ENCODE data around the gene XRCC1.

DNA sequence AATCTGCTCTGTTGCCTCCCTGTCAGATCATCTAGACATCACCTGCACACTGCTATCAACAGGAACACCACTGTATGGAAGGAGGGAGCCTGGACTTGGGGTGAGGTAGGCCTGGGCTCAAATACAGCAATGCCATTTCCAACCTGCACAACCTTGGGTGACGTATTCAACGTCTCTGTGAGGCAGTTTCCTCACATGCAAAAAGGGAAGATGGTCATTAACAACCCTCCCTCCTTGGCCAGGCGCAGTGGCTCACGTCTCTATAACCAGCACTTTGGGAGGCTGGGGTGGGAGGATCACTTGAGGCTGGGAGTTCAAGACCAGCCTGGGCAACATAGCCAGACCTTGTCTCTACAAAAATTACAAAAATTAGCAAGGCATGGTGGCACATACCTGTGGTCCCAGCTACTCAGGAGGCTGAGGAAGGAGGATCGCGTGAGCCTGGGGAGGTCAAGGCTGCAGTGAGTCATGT, 13.1 kb downstream of the XRCC1 start:
- TF ChIP-seq, protein P1, sequence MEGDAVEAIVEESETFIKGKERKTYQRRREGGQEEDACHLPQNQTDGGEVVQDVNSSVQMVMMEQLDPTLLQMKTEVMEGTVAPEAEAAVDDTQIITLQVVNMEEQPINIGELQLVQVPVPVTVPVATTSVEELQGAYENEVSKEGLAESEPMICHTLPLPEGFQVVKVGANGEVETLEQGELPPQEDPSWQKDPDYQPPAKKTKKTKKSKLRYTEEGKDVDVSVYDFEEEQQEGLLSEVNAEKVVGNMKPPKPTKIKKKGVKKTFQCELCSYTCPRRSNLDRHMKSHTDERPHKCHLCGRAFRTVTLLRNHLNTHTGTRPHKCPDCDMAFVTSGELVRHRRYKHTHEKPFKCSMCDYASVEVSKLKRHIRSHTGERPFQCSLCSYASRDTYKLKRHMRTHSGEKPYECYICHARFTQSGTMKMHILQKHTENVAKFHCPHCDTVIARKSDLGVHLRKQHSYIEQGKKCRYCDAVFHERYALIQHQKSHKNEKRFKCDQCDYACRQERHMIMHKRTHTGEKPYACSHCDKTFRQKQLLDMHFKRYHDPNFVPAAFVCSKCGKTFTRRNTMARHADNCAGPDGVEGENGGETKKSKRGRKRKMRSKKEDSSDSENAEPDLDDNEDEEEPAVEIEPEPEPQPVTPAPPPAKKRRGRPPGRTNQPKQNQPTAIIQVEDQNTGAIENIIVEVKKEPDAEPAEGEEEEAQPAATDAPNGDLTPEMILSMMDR (IDR thresholded peaks at IDR 0.05): no peak
- no peak for TF ChIP-seq POLR2A (IDR thresholded peaks at IDR 0.05)

Measured in right lobe of liver (tissue), 4 donors.